HG03442 (cell line): Measurements from ENCODE around the gene LALBA.
A peak's percentile ranks its signal among the peaks of the same experiment; 100 is the strongest.
"Not testable (repeated sequence)": the region's sequence is repeated elsewhere in the genome, so short reads cannot be mapped to it uniquely, and the experiment has no call there.

Source experiments
- ATAC-seq: cut with Tn5 transposase; IDR thresholded peaks from one replicate; pipeline ENCODE4 v1.9.1; 2021; ENCODE audit warnings: mild to moderate bottlenecking, moderate library complexity; ENCODE audit not compliant: unreplicated experiment

The LALBA gene

GRCh38 chr12:48569946-48570345, at the start of gene LALBA:
Gene LALBA, minus strand, starts transcription at chr12:48570046. Its CDS starts 26 bp downstream, at chr12:48570020.
- ATAC-seq, result no peak

DNA sequence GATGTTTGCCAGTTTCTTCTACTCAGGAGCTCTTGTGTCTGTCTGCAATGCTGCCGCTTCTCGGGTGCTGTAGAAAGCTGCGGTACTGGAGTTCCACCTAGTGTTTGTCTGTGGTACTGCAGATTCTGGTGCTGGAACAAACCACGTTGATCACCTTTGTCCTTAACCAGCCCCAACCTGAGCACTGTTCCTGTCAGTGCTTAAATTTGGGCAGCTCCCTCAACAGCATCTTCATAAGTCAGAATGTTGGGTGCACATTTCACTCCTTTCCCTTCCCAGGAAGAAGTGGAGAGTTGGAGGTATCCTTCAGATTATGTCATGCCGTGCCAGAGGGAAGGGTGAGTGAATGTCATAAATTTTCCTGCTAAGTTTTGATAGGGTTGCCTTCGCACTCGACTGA, 48.7 kb upstream of the LALBA start:
- no peak for ATAC-seq

DNA sequence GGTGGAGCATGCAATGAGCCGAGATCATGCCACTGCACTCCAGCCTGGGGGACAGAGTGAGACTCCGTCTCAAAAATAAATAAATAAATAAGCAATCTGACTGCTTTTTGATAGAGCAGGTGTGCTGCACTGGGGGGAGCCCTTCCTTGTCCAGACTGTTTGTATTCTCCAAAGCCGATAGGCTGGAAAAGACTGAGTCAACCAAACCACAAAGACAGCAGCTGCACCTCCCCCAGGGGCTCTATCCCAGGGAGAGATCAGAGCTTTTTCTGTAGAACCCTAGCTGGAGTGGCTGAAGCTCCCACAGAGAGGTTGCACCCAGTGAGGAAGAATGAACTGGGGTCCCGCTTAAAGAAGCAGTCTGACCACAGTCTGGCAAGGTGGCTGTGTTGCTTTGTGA, 45.8 kb upstream of the LALBA start:
- no peak for ATAC-seq

DNA sequence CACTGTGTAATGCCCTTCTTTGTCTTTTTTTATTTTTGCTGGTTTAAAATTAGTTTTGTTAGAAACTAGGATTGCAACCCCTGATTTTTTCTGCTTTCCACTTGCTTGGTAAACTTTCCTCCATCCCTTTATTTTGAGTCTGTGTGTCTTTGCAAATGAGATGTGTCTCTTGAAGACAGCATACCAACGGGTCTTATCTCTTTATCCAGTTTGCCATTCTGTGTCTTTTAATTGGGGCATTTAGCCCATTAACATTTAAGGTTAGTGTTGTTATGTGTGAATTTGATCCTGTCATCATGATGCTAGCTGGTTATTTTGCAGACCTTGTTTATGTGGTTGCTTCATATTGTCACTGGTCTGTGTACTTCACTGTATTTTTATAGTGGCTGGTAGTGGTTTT, 43.5 kb upstream of the LALBA start:
- ATAC-seq, result no peak

DNA sequence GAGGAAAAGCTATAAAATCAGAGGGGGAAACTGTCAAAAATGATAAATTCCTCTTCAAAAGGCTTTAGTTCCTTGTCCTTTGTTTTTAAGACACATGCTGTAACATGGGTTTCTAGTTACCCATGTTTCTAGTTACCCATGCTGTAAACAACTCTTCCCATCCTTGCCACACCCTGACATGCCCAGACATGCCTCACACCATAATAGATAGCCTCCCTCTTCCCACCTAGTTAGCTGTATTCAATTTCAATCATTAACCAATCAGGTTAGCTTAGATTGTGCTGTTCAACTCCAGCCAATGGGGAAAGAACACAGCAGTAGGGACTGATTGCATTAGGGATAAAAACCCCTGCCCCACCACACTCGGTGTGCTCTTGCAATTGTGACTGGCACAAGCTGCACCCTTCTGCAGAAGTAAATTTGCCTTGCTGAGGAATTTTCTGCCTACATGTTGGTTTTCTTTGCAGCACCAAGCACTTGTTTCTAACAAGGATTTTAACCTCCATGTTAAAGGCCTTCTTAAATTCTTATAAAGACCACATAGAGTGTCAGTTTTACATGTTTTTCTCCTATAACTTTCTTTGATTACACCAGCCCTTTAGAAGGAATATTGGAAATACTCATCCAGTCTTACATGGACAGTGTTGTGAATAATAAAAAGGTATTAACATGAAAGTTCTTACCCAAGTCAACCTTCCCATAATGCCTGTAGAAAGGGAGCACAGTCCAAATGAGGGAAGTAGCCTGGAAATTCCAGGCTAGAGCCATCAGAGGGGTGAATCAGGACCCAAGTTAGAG, 32.5 kb upstream of the LALBA start:
- no peak for ATAC-seq

DNA sequence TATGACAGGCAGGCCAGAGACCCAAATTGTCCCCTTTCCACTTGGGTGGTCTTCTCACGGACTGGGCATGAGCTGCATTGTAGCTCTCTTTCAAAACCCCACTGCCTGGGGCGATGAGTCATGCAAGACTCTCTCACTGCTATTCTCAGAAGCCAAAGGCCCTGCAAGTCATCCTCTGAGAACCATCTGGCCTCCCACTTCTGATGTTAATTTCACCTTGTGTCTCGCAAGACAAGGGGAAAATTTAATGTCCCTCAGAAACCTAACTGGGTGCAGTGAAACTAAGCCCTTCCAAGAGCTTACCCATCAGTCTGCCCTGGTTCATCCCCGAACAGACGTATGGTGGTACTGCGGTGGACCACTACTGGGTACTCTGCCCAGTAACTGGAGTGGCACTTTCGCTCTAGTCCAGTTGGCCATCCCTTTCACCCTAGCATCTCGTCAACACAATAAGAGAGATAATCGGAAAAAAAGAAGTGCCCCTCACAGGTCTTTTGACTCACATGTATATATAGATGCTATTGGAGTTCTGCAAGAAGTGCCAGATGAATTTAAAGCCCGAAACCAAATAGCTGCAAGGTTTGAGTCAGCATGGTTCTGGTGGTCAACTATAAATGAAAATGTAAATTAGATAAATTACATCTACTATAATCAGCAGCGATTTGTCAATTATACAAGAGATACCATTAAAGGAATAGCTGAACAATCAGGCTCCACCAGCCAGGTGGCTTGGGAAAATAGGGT, 31.3 kb upstream of the LALBA start:
- peak; percentile 92 for ATAC-seq

DNA sequence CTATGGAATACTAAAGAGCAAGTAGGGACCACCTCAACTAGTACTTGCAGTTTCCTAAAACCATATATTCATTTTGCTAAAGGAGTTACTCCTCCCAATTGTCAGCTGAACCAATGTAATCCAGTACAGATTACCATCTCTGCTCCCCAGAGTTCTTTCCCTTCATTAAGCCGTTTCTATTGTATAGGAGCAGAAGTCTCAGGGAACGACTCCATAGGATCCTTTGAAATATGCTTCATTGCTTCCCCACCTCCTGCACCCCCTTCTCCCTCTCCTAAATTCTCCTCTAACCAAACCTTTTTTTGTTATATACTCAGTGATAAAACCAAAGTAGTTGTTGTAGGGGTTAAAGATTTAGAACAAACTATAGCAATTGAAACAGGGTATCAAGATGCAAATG, 30.7 kb upstream of the LALBA start:
- no peak for ATAC-seq

- ATAC-seq, result no peak
These were observed 22.8 kb upstream of the LALBA start for GRCh38 chr12:48592591-48593086.

GRCh38 chr12:48586361-48586760, 16.5 kb upstream of the LALBA start:
- ATAC-seq, result no peak

DNA sequence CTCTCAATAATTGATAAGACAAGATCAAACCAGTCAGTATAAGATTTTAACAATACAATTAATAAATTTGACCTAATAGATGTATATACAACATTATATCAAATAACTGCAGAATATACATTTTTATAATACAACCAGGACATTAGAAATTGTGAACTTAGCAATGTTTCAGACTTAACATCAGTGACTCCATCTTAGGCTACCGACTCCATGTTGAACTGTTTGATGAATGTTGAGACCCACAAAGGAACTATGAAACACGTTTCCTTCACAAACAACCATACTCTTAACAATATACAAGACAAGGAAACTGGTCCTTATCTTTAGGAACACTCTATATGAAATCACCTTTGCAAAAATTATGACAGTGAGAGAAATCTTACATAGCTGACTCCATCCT, 13.9 kb upstream of the LALBA start:
- ATAC-seq, result no peak

DNA sequence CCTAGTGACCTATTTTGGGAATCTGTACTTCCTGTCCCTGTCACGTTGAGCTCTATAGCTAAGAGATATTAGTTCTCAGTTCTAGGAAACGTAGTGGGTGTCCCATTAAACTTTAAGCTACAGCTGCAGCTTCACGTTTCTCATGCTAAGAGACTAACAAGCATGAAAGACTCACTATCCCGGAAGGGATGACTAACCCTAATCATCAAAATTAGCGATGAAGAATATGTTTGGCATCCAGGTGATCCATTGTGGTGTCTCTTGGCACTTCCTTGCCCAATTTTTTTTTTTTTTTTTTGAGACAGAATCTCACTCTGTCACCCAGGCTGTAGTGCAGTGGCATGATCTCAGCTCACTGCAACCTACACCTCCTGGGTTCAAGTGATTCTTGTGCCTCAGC, 11.0 kb upstream of the LALBA start:
- no peak for ATAC-seq

GRCh38 chr12:48572326-48572725, 2.5 kb upstream of the LALBA start:
- no peak for ATAC-seq

GRCh38 chr12:48567731-48568130, 2.1 kb downstream of the LALBA start:
- ATAC-seq, result no peak

DNA sequence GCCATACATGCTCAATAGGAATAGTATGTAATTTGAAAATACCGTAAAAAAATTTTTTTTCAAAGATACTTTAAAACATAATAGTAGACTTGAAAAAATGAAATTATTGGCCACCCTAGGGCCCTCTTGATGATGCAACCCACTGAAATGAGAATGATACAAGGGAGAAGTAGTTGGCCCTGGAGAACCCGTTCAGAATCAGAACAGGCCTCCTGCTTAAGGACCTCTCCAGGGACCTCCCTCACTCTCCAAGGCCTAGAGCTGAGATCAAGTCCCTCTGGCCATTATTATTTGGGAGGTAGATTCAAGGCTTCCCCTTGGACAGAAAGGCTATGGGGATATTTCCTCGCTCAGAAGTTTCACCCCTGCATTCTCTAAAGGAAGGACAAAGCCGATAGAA, 11.9 kb downstream of the LALBA start:
- ATAC-seq, result no peak

GRCh38 chr12:48556631-48557030, 13.2 kb downstream of the LALBA start:
- ATAC-seq, result no peak

GRCh38 chr12:48553666-48554343, 16.0 kb downstream of the LALBA start:
- ATAC-seq, result not testable (repeated sequence)

DNA sequence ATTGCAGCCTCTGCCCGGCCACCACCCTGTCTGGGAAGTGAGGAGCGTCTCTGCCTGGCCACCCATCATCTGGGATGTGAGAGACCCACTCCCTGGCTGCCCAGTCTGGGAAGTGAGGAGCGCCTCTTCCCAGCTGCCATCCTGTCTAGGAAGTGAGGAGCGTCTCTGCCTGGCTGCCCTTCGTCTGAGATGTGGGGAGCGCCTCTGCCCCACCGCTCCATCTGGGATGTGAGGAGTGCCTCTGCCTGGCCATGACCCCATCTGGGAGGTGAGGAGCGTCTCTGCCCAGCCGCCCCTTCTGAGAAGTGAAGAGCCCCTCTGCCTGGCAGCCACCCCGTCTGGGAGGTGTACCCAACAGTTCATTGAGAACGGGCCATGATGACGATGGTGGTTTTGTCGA, 18.2 kb downstream of the LALBA start:
- ATAC-seq, result not testable (repeated sequence)

- ATAC-seq, result not testable (repeated sequence)
These were observed 22.8 kb downstream of the LALBA start for GRCh38 chr12:48547012-48547411.

- ATAC-seq, result no peak
These were observed 23.9 kb downstream of the LALBA start for GRCh38 chr12:48545833-48546469.

DNA sequence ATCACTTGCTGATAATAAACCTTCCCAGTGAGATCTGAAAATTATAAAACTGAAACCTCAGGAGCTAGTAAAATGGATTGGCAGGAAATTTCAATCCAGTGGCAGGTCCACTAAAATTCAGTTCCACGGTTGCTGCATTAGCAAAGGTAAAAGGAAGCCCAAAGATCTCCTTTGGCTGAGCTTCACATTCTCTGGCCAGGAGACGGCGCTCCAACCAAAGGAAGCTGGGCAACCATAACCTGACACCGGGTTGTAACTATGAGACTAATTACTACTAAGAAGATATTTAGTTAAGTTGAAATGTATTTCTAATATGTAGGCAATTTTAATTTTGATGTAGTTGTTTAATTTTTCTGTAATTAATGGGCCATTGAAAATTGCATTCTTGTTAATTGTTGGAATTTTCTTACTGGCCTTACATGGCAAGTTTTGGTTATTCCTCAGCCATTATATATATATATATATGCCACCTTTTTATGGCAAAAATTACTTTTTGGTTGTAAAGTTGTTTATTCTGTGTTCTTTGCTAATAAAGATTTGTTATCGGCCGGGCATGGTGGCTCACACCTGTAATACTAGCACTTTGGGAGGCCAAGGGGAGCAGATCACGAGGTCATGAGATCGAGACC, 27.4 kb downstream of the LALBA start:
- no peak for ATAC-seq

GRCh38 chr12:48536602-48537001, 33.2 kb downstream of the LALBA start:
- ATAC-seq, result no peak
